ACC112 (cell line): ENCODE data around the gene VPS29.
"Not testable (repeated sequence)": the region's sequence is repeated elsewhere in the genome, so short reads cannot be mapped to it uniquely, and the experiment has no call there.

ENCODE experiments used
- H2AFZ ChIP-seq: fragments of 200-600 bp; sonication (generic); one replicate; pipeline ENCODE4 v1.6.0; 2017; ENCODE audit warnings: antibody characterized with exemption, low read length; ENCODE audit not compliant: unreplicated experiment
- H3K27ac ChIP-seq: fragments of 200-600 bp; sonication (generic); 2 replicates; pipeline ENCODE4 v1.5.1; 2014; ENCODE audit warnings: low read depth, mild to moderate bottlenecking, antibody characterized with exemption, low read length, moderate library complexity
- H3K27me3 ChIP-seq: fragments of 200-600 bp; sonication (generic); 2 replicates; pipeline ENCODE4 v1.6.1; 2014; ENCODE audit warnings: mild to moderate bottlenecking, antibody characterized with exemption, low read length, moderate library complexity, mixed read lengths; ENCODE audit not compliant: insufficient read depth
- H3K36me3 ChIP-seq: fragments of 200-600 bp; sonication (generic); 2 replicates; pipeline ENCODE4 v1.6.1; 2016; ENCODE audit warnings: mild to moderate bottlenecking, antibody characterized with exemption, low read length, moderate library complexity, mixed read lengths; ENCODE audit not compliant: insufficient read depth
- H3K4me1 ChIP-seq: fragments of 200-600 bp; sonication (generic); one replicate; pipeline ENCODE4 v1.6.1; 2016; ENCODE audit warnings: low read length, mixed read lengths; ENCODE audit not compliant: insufficient read depth, unreplicated experiment, control insufficient read depth
- H3K4me3 ChIP-seq: fragments of 200-600 bp; sonication (generic); 2 replicates; pipeline ENCODE4 v1.5.1; 2014; ENCODE audit warnings: mild to moderate bottlenecking, low read depth, low read length
- H3K79me2 ChIP-seq: fragments of 200-600 bp; sonication (generic); one replicate; pipeline ENCODE4 v1.6.0; 2016; ENCODE audit warnings: low read length; ENCODE audit not compliant: control insufficient read depth, unreplicated experiment, insufficient read depth

The VPS29 gene

DNA sequence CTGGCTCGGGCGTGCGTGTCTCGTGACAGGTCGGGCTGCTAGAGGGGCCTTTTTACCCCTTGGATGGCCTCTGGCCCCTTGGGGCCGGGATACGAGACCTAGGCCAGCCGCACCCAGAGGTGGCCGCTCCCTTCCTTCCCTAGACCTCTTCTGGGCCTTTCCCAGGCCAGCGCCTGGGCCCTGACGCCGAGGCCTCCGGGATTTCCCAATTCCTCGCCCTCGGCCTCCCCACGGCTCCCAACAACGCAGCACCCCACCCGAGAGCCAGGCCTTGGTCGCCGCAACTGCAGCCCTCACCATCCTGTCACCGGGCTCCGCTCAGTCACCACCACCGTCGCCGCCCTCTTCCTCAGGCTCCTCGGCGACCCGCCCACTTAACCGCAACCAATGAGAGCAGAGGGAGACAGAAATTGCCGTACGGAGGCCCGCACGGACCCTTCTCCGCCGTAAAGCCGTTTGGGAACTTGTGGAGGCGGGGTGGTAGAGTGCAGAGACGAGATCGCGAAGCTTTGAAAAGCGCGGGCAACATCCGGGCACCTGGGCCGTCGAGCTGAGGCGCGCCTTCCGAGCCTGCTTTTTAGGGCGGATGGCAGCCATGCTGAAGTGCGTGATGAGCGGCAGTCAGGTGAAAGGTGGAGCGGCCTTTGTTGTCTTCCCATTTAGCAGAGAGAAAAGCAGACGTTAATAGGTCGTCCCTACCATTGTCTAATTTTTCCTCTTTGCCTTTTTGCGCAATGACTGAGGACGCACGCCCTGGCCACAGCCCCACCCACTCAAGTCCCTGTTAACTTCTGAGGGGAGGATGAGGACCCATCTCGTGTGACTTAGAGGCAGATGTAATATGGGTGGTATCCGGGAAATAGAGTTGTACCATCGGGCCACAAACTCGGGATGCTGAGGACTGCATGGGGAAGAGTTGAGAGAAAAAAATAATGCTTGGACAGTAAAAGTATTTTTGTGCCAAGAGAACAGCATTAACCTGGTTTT lies at the start of gene VPS29, which contains the start of gene RAD9B:
Gene VPS29, minus strand, starts transcription at position 360 of the 987 bp plus-strand sequence. Its CDS starts 60 bp downstream, at position 300.
Gene RAD9B, plus strand, starts transcription at position 580 of the 987 bp plus-strand sequence. Its CDS starts 7 bp downstream, at position 587.
- Histone ChIP-seq H2AFZ (peak within 1 kb of the TSS; percentile 93), H3K4me3 (peak within 1 kb of the TSS; percentile 91), H3K27me3 (no peaks in the 10 kb centered on the region), H3K79me2 (peaks cover 45% of the 10 kb centered on the region), H3K27ac (peak within 1 kb of the TSS; percentile 83), H3K4me1 (peaks cover 29% of the 10 kb centered on the region), H3K36me3 (no peaks in the 10 kb centered on the region; the same call in 1 of the 2 replicates)

DNA sequence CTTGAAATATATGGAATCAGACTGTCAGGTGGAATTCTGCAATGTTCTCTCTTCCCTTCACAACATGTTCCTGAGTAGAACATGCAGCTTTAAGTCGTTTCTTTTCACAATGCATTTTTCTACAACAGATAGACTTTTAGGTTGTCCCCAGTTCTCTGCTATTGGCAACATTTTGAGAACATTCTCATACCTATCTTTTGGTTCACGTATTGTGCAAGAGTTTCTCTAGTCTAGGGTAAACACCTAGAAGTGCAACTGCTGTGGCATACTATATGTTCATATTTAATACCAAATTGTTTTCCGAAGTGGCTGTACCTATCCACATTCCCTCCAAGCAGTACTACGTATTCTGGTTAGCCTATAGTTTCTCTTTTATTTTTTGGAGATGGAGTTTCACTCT lies 49.1 kb upstream of the VPS29 start:
- Histone ChIP-seq H3K27me3 (no peaks in the 10 kb centered on the region), H3K79me2 (peaks cover 36% of the 10 kb centered on the region), H2AFZ (no peak overlapping the region), H3K27ac (no peak overlapping the region), H3K4me1 (peaks cover 34% of the 10 kb centered on the region), H3K4me3 (no peak overlapping the region), H3K36me3 (no peaks in the 10 kb centered on the region)

DNA sequence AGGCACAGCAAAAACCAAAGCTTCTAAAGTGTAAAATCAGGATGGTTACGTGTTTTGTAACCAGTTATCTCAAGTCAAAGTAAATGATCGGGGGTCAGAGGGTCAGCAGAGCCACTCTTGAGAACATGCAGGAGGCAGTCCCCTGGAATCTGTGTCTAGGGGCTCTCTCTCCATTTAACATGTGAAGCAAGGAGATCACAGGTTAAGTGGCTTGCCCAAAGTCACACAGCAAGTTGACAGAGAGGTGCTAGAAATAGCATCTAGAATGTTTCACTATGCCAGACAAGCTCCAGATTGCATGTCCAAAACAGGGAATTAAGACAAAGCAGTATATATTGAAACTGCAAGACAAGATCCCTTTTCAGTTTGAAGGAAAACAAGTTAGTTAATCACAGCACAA lies 47.8 kb upstream of the VPS29 start:
- Histone ChIP-seq H3K27me3 (no peaks in the 10 kb centered on the region), H2AFZ (no peak overlapping the region), H3K36me3 (no peaks in the 10 kb centered on the region), H3K4me1 (peaks cover 34% of the 10 kb centered on the region), H3K27ac (no peak overlapping the region), H3K4me3 (no peak overlapping the region), H3K79me2 (peaks cover 28% of the 10 kb centered on the region)

DNA sequence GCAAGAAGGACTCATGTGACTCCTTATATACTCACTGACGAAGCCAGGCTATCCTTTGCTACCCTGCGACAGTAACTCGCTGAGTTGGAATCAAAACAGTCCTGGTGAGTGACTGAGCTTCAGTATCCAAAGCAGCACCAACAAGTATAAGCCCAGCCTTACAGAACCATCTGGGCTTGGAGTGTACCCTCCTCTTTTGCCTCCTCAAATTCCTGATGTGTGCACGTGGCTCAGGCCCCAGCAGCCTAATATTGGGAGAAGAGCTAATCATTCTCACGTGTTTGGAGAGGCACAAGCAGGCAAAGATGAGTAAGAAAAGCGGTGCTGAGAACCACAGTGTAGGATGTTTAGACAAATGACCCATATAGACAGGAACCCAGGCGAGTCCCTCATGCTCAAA lies 46.8 kb upstream of the VPS29 start:
- Histone ChIP-seq H3K27me3 (no peaks in the 10 kb centered on the region), H3K4me1 (peaks cover 42% of the 10 kb centered on the region), H3K79me2 (peaks cover 18% of the 10 kb centered on the region), H3K27ac (peak overlapping the region; percentile 37; the same call in 1 of the 2 replicates), H3K36me3 (no peaks in the 10 kb centered on the region), H2AFZ (no peak overlapping the region), H3K4me3 (no peak overlapping the region)

DNA sequence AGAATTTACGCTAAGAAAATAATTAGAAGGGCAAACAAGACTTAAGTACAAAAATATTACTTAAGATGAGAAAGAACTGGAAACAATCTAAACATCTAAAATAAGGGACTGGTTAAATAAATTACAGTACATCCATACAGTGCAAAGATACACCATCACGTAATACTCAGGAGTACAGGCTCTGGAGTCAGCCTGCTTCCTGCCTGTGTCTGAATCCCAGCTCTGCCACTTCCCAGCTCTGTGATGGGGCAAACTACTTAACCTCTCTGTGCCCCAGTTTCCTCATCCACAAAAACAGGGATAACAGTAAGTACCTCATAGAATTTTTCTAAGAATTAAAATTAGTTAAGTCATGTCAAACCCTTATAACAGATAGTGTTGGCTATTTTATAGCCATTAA lies 45.2 kb upstream of the VPS29 start:
- H3K36me3 ChIP-seq, result no peaks in the 10 kb centered on the region

DNA sequence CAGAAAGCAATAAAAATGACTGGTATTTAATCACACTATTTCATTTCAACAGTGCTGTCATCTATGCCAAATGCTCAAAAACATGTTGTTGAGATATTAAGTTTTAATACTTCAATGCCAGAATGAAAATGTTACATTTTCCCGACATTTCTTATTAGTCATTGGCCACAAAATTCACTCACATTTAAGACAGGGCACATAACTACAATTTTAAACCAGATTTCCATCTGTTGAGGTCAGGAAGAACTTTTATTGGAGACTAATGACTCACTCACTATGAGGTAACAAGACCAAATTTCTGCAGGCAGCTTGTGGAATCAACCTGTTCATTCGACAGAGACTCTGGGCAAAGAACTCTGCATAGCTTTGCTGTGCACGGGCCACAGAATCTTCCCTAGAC lies 44.4 kb upstream of the VPS29 start:
- H3K4me1 ChIP-seq, result peaks cover 53% of the 10 kb centered on the region
- H3K27me3 ChIP-seq, result no peaks in the 10 kb centered on the region
- peak overlapping the region; percentile 84 for H3K27ac ChIP-seq
- peaks cover 19% of the 10 kb centered on the region for H3K79me2 ChIP-seq
- no peaks in the 10 kb centered on the region for H3K36me3 ChIP-seq
- peak overlapping the region; percentile 11; the same call in 1 of the 2 replicates for H3K4me3 ChIP-seq
- H2AFZ ChIP-seq, result no peak overlapping the region

More for the DNA sequence above, 45.2 kb upstream of the VPS29 start:
- H3K4me3 ChIP-seq, result no peak overlapping the region
- peaks cover 53% of the 10 kb centered on the region for H3K4me1 ChIP-seq
- no peaks in the 10 kb centered on the region for H3K27me3 ChIP-seq
- peak overlapping the region; percentile 84 for H3K27ac ChIP-seq
- H3K79me2 ChIP-seq, result peaks cover 23% of the 10 kb centered on the region
- no peak overlapping the region for H2AFZ ChIP-seq

DNA sequence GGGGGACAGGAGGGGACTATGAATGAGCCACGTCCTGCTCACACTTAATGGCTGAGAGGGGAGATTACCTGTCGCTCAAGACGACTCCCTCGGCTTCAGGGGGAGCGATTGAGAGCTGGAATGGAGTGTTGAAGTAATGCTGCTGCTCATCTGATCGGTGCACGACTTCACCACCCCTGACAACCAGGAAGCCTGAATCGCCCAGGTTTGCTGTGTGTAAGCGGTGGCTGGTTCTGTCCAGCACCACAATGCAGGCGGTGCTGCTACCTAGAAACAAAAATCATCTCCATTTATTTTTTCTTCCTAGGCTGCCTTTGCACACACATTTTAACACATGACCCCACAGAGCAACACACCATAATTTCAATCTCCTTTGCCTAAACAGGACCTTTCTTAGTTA lies 43.9 kb upstream of the VPS29 start:
- Histone ChIP-seq H3K79me2 (peaks cover 19% of the 10 kb centered on the region), H3K4me3 (peak overlapping the region; percentile 11; the same call in 1 of the 2 replicates), H3K27ac (peak overlapping the region; percentile 84), H3K4me1 (peaks cover 53% of the 10 kb centered on the region), H3K36me3 (no peaks in the 10 kb centered on the region), H3K27me3 (no peaks in the 10 kb centered on the region), H2AFZ (no peak overlapping the region)

DNA sequence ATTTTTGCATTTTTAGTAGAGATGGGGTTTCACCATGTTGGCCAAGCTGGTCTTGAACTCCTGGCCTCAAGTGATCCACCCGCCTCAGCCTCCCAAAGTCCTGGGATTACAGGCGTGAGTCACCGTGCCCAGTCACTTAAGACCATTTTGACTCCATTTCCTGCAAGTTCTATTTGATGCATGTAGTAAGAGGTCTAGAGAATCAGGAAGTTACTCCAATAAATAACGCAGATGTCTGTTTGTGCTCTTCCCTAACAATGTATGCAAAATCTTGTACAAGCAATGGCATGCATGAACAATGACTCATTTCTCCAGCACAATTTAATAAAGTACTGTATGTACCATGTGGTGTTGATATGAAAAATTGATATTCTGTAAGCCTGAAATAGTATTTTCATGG lies 43.3 kb upstream of the VPS29 start:
- H2AFZ ChIP-seq, H3K4me3 ChIP-seq, H3K36me3 ChIP-seq, H3K27me3 ChIP-seq: not testable (repeated sequence)
- peak overlapping the region; percentile 84 for H3K27ac ChIP-seq
- H3K4me1 ChIP-seq, result peaks cover 53% of the 10 kb centered on the region
- peaks cover 19% of the 10 kb centered on the region for H3K79me2 ChIP-seq

DNA sequence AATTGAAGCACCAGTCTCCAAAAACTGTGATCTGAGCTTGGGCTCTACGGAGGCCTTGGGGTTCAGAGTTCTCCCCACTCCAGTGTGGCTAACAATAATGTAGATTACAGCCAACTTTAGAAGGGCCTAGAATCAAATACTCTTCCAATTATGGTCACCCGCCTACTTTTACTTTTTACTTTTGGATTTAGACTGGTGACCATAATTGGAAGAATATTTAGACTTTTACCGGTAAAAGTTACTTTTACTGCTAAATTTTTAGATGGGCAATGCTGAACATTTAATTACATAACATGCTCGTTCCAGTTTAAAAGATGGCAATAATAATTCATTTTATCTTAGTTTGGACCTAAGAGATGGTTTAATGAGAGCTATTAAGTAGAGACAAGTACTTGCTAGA lies 42.1 kb upstream of the VPS29 start:
- peaks cover 49% of the 10 kb centered on the region for H3K4me1 ChIP-seq
- peaks cover 7% of the 10 kb centered on the region; the same call in 1 of the 2 replicates for H3K36me3 ChIP-seq
- peak overlapping the region; percentile 84 for H3K27ac ChIP-seq
- H3K4me3 ChIP-seq, result no peak overlapping the region
- peaks cover 11% of the 10 kb centered on the region for H3K79me2 ChIP-seq
- no peaks in the 10 kb centered on the region for H3K27me3 ChIP-seq
- H2AFZ ChIP-seq, result no peak overlapping the region

DNA sequence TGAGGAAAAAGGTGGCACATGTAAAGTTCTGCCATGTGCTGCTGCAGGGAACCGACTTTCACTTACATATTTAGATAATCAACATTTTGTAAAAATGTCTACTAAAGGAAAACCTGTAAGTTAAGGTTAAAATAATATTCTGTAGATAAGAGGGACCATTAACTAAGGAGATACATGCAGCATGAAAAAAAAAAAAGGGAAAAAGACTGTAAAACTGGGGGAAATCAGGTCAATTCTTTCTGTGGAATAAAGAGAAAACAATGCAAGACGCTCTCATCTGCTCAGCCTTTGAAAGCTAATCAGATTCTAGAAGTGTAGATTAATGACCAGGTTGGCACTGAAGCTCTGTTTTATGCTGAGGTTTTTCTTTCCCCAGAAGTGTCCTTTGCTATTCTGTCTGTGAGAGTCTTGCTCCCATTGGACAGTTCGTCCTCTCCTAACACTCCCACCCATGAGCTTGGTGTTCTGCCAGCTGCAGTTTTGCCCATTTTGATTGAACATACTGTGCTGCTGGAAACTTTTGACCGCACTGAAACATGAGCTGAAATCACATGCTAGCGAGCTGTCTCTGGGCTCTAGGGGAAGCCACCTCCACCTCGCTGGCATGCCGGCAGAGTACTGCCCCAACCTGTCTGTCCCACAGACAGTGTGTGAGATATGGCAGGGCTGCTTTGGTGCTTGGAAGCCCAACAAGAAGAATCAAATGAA lies 41.5 kb upstream of the VPS29 start:
- Histone ChIP-seq H2AFZ (no peak overlapping the region), H3K4me3 (peak overlapping the region; percentile 60), H3K27ac (peak overlapping the region; percentile 84), H3K4me1 (peaks cover 44% of the 10 kb centered on the region), H3K79me2 (peaks cover 10% of the 10 kb centered on the region), H3K27me3 (no peaks in the 10 kb centered on the region), H3K36me3 (peaks cover 7% of the 10 kb centered on the region; the same call in 1 of the 2 replicates)
